NCI-H1417 treated with DMSO at 0.1 percent for 48 hours (cell line): ENCODE measurements around the gene LMOD2.
"Not testable (repeated sequence)": the region's sequence is repeated elsewhere in the genome, so short reads cannot be mapped to it uniquely, and the experiment has no call there.

ENCODE experiments used
- DNase-seq: peaks from one replicate; lab custom pipeline; 2025; lab: John Stamatoyannopoulos, UW

LMOD2 gene, protein sequence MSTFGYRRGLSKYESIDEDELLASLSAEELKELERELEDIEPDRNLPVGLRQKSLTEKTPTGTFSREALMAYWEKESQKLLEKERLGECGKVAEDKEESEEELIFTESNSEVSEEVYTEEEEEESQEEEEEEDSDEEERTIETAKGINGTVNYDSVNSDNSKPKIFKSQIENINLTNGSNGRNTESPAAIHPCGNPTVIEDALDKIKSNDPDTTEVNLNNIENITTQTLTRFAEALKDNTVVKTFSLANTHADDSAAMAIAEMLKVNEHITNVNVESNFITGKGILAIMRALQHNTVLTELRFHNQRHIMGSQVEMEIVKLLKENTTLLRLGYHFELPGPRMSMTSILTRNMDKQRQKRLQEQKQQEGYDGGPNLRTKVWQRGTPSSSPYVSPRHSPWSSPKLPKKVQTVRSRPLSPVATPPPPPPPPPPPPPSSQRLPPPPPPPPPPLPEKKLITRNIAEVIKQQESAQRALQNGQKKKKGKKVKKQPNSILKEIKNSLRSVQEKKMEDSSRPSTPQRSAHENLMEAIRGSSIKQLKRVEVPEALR

DNA sequence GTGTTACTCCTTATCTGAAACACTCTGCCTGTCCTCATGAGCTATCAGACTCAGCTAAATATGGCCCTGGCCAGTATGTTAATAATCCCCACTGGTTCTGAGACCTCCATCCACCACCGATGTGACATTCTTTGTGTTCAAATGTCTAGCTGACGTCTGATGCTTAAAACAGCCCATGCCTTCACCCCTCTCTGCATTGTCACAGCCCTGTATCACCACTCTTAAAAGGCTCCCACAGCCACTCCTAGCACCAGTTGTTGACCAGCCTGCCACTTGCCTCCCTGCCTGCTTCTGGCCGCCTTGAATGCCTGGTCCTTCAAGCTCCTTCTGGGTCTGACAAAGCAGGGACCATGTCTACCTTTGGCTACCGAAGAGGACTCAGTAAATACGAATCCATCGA, at the start of gene LMOD2:
LMOD2 (plus strand) TSS at position 253 of the 400 bp plus-strand sequence; CDS start at position 351, 98 bp downstream.
- DNase-seq = no peak

DNA sequence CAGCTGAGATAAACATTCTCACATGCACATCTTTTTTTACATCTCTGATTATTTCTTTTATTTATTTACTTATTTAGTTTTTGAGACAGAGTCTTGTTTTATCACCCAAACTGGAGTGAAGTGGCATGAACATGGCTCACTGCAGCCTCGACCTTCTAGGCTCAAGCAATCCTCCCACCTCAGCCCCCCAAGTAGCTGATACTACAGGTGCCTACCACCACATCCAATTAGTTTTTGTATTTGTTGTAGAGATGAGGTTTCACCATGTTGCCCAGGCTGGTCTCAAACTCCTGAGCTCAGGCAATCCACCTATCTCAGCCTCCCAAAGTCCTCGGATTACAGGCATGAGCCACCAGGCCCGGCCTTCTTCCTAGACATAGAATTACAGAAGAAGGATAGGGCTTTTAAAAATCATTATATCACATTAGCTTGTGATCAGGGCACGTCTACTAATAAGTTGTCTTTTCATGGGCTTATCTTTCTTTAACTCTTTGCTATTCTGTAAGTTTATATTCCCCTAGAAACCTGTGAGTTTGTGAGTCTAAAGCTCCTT, 48.2 kb upstream of the LMOD2 start:
- no peak for DNase-seq

DNA sequence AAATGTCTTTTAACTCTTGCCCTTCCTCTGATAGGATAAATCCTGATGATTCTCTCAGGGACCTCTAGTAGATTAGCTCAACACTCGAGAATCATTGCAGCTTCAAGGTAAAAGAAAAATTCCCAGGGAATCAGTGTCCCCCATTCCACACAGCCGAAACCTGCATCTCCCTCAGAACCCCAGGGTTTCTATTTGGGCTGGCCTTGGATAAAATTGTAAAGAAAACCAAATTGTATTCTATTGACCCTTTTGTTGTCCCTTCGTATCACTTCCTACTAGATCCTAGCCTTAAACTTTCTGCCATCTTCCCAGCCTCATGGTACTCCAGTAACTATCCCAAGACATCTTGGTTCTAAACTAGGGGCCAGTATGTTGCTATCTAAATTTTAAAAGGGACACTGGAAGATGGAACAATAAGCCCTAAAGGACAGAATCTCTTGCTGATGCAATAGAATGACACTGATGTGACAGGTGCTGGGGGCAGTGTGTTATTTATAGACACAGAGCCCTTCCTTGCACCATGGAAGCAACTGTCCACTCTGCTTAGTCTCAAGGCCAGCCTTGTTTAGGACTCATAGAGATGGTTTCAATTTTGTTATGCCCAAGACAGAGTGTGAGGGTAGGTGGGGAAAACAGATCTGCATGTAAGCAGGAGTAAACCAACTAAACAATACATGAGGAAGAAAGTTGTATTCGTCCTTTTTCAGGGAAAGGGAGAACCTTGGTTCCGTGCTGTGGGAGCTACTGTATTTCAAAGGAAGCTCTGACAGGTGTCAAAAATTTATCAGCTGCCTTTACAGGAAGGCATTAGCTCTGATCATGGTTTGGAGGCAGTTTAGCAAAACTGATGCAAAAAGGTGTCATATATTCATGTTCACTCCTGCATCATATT, 46.4 kb upstream of the LMOD2 start:
- DNase-seq = no peak

DNA sequence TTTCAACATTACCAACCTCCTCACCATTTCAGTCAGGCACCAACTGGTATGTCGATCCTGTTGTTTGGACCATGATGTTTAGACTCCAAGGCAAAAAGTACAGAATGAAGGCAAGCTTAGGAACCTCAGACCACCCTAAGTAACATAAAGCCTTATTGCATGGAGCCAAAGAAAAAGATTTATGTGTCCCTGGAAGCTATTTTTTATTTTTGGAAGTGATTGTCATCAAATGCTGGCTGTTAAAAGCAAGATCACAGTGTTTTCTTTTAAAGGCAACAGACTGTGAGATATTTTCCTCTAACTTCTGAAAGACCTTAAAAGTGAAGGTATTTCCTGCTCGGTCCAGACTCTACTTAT, 45.8 kb upstream of the LMOD2 start:
- no peak for DNase-seq

DNA sequence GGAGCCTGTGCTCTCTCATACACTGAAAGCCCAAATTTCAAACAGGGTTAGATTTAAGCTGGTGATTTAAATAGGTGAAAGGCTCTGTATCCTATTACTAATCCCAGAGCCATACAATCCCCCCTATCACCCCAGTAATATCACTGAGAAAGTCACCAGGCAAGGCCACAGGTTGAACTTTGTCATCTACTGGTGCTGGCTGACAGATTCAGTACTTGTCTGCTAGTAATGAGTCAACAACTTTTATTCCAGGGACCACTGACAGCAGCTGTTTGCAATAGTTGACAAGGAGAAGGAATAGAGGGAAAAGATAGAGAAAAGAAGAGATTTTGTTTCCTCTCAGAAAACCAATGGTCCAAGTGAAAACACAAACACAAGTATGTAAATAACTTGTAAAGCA, 43.6 kb upstream of the LMOD2 start:
- DNase-seq = no peak

DNA sequence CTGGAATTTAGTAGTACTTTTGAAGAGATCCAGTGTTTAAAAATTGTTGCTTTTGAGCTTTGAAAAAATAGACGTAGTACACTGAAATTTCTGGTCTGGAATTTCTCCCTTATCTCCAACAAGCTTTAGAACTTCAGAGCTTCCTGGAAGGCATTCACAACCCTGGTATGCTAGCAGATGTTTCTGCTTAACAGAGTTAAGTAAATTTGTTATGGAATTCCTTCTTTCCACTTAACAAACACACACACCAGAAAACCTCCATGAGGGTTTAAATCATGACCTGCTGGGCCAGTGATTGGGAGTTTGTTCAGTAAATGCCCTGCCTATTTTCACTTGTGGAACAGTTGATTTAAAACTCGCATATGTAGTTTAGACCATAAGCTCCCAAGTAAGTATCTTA, 40.3 kb upstream of the LMOD2 start:
- DNase-seq = no peak

DNA sequence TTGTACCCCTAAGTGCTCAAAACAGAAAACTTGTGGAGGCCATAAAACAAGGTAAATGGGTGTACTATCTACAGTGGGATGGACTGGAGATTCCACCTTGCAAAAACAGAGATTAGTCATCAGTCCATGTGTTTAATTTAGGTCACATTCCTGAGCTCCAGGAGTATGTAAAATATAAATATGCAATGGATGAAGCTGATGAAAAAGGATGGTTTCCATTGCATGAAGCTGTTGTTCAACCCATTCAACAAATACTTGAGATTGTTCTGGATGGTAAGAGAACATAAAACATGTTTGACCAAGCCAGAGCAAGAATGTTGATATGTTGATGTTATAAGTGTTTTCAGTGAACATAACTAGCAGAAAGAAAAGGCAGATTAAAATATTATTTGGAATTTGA, 39.4 kb upstream of the LMOD2 start:
- no peak for DNase-seq

DNA sequence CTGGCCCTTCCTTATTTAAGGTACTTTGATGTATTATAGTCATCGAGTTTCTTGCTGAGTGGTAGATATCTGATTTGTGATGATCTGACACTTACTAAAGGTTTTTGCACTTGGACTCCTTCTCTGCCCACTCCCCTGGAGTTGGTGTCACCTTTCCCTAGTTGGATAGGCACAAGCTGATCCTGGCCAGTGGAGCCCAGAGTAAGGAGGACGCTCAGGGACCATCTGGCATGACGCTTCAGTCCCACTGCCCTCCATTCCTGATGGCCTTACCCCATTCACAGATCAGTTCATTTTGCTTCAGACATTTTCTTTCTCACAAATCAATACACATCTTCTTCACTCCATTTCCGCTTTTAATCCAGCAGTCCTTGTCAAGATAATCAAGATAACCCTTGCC, 34.0 kb upstream of the LMOD2 start:
- no peak for DNase-seq

DNA sequence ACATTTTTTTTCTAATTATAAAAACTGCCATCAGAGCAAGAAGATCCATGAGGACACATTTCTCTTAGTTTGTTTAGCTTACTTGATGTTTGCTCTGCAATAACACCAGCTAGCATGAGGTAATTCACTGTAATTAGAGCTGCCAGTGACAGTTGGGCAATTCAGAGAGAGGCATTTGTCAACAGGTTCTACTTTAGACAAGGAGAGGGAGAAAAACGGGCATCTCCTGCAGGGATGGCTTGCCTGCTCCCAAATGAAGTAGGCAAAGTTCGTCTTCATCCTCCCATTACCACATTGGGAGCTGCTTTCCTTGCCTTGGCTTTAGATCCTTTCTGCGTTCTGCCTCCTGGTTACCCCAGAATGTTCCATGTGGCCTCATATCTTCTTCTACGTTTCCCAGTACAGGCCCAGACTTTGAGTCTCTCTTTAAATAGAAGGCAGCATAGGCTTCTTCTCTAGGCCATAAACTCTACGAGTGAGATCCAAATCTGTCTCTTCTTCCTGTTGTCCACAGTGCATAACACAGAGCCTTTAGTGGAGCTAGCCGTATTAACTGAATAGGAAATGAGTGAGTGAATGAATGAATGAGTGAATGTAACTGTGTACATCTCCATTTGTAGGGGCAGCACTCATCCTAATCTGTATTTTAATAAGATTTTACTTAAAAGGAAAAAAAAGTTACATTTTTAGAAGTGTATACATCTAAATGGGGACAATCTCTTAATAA, 32.8 kb upstream of the LMOD2 start:
- DNase-seq = peak; percentile 97

DNA sequence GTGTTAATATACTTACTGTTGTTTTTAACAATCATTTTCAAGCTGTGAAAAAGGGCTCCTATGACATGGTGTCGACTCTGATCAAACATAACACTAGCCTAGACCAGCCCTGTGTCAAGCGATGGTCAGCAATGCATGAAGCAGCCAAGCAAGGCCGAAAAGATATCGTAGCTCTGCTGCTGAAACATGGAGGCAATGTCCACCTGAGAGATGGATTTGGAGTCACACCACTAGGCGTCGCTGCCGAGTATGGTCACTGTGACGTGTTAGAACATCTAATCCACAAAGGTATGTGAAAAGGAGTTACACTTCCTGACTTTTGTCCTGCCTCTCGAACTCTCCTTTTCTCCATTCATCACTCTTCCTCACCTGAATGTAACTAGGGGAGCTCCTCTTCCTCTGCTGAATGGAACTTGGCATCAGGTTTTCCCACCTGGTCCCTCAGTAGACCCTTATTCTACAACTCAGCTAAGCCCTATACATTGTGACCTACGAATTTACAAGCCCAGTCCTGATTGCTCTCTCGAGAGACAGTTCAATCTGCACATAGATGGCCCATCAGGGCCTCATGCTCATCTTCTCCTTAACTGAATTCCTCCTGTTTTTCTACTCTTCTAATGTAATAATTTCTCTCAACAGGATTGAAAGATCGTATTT, 31.0 kb upstream of the LMOD2 start:
- no peak for DNase-seq

DNA sequence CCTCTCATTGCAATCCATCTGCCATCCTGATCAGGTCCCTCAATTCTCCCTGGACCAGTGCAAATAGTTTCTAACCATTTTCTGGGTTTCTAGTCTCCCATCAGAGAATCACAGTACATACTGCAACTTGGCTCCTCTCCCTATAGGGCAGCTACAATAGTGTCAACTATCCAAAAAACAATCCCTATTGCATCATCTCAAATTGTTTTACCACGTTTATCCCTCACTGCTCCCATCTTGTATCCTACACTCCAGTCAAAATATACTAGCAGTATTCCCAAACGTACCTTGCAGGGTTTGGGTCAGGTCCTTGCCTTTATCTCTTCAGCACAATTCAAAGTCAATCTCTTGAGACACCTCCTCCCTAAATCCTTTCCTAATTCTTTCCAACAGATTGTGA, 30.4 kb upstream of the LMOD2 start:
- DNase-seq = no peak

DNA sequence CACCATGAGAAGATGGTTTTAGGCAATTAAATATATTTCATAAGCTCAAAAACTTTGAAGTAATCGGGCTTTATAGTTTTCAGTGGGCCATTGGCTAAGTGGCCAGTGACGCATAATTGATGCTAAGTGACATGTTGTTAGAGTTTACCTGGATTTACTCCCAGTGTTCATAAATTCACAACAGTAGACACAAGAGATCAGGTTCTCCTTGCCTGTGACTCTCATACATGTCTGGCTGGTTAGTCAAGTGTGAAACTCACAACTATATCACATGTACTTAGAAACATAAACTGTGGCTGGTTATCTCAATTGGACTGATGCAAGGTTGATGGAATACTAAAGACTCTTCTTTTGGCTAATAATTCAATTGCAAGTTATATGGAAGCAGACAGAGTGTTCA, 27.8 kb upstream of the LMOD2 start:
- no peak for DNase-seq

DNA sequence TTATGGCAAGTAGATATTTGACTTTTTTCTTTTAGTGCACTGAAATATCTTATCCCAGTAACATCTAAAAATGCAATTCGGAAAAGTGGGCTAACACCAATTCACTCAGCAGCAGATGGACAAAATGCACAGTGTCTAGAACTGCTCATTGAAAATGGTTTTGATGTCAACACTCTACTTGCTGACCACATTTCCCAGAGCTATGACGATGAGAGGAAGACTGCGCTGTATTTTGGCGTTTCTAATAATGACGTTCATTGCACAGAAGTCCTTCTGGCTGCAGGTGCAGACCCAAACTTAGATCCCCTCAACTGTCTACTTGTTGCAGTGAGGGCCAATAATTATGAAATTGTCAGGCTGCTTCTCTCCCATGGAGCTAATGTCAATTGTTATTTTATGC, 26.8 kb upstream of the LMOD2 start:
- no peak for DNase-seq

DNA sequence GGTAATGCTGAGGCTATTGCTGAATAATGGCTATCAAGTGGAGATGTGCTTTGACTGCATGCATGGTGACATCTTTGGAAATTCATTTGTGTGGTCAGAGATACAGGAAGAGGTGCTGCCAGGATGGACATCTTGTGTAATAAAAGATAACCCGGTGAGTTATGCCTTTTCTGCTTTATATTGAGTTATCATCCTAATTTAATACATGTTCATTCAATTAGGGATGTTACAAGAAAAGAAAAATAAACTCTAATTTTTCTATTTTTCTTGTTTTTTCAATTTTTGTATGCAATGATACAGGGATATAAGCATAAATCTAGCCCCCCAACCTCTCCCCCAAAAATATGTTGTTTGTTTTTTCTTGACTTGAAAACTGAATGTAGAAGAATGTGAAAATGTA, 26.4 kb upstream of the LMOD2 start:
- DNase-seq = no peak

DNA sequence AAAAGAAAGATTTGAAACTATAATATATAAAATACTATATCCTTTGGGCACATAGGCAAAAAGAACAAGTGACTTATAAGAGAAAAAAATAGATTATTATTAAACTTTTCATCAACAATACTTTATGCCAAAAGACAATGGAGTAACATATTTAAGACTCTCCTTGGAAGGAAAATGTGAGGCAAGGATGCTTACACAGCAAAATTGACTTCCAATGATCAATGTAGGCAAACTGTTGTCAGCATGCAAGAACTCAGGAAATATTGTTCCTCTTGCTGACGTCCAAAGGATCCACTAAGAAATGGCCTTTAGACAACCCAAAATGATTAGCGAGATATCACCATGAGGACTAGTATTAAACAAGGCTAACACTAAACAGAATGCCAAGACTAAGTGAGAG, 22.9 kb upstream of the LMOD2 start:
- no peak for DNase-seq

DNA sequence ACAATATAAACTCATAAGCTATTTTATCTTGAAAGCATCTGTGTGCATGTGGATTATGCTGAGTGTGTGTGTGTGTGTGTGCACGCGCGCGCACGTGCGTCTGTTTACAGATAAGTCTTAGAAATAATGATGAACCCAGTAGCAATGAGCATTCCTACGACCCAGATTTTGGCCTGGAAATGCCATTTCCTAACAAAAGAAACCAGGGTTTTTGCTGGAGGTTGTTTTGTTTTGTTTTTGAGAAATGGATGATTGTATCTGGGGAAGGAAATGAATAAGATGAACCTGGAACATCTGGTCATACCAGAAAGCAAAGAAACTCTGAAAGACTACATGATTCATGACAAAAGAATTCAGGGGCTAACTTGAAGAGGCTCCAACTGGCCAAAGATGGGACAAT, 22.1 kb upstream of the LMOD2 start:
- DNase-seq = no peak

DNA sequence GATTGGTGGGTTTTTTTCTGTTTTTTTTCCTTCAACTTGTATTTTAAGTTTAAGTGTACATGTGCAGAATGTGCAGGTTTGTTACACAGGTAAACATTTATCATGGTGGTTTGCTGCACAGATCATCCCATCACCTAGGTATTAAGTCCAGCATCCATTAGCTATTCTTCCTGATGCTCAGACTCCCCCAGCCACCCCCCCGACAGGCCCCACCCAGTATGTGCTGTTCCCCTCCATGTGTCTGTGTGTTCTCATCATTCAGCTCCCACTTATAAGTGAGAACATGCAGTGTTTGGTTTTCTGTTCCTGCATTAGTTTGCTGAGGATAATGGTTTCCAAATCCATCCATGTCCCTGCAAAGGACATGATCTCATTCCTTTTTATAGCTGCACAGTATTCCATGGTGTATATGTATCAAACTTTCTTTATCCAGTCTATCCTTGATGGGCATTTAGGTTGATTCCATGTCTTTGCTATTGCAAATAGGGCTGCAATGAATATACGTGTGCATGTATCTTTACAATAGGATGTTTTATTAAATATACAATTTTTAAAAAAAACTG, 21.6 kb upstream of the LMOD2 start:
- not testable (repeated sequence) for DNase-seq

DNA sequence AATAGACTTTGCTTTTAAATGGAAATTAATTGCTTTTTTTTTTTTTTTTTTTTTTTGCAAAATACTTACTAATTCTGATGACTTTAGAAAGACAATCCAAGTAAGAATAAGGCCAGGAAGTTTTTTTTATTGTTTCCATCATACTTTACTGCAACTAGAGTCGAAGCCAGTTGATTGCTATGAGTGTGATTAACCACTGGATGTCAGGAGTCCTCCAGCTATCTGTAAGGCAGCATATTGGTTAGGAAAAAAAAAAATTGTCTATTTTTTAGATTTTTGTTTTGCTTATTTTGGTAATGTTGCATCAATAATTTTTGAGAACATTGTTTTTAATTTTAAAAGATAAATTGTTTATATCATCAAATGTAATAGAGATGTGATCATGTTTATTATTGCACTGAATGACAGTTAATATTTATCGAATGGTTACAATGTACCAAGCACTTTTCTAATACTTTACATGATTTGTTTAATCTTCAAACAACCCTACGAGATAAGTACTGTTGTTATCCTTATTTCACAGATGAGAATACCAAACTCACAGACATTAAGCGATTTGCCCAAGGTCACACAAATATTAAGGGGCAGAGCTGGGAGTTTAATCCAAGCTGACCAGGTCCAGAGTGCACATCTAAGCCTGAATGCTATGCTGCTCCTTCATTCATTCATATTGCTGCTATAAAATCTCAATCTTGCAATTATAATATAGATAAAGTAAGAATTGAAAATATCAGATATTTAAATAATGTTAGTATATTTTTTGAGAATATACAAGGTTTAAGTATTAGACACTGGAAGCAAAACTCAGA, 19.9 kb upstream of the LMOD2 start:
- DNase-seq = no peak

DNA sequence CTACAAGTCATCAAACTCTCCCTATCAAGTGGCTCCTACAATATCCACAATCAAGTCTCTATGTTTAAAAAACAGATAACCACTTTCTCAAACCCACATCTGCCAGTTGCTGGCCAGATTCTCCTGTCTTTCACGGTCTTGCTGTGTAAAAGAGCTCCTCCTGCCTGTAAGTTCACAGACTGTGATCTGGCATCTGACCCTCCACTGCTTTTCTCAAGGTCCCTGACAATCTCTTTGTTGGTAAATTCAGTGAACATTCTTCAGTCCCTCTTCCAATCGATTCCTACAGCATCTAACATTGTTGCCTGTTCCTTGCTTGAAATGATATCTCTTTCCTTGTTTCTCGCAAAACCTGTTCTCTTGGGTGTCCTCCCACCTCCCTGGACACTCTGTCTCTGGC, 18.5 kb upstream of the LMOD2 start:
- DNase-seq = no peak

DNA sequence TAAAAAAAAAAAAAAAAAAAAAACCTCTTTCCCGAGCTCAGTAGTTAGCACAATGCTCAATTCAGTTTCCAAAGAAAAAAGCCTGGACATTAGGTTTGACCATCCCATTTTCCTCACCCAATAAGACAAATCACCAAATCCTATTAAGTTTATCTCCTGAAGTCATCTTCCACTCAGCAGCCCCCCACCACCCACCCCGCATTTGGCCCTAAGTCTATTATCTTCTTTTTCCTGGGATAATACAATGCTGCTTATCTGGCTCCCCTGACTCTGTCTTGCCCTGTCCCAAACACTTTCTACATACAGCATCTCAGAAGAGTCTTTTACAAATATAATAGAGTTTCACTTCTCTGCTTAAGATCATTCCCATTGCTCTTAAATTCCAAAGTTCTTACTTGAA, 17.8 kb upstream of the LMOD2 start:
- DNase-seq = no peak
